ENCODE data around the gene NT5DC3.

NT5DC3 gene

DNA sequence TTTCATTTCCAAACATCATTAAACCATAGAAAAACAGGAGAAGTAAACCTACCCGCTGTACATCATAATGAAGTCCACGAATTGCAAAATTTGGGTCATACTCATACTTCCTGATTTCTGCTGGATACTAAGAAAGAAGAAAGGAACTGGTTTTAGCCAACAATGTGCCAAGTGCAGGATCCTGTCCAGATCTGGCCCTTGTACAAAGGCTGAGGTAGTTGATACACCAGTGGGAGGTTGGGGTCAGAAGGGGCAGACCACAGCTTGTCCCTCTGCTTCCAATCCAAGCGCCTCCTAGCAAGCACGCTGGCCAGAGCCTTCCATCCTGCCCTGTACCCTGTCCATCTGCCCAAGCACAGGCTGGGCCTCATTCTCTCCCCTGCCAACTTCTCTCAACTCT lies 34.2 kb downstream of the NT5DC3 start:
- DNase-seq = no peak

DNA sequence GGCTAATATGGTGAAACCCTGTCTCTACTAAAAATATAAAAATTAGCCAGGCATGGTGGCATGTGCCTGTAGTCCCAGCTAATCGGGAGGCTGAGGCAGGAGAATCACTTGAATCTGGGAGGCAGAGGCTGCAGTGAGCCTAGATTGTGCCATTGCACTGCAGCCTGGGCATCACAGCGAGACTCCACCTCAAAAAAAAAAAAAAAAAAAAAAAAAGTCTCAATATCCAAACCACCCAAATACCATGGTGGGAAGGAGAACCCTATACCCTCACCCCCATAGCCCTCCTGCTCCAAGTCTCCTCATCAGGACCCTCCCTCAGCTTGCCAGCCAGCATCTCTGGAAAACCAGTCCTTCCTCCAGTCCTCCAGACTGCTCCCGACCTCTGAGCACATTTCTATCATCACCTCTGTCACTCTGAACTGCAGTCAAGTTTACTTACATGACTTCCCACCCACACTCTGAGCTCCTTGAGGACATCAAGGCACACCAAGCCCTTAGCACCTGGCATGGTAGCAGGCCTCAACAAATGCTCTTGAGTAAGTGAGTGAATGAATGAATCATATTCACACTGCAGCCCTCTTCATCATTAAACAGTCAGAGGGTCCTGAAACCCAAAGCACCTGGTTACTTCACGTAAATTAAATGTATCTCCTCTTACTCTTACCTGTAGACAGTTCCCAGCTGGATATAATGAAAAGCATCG lies 35.2 kb downstream of the NT5DC3 start:
- no peak for DNase-seq

DNA sequence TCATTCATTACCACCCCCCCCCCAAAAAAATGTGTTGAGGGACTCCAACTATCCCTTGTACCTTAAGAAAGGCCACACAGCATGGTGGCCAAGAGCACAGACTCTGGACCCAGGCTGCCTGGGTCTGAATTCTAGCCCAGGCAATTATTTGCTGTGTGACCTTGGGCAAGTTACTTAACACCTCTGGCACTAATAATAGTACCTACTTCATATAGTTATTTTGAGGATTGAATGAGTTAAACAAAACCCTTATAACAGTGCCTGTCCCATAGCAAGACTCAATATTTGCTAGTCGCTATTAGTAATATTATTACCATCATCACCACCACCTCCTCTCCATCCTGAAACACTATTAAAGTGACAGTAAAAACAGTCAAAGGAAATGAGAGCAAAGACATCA lies 37.2 kb downstream of the NT5DC3 start:
- no peak for DNase-seq

DNA sequence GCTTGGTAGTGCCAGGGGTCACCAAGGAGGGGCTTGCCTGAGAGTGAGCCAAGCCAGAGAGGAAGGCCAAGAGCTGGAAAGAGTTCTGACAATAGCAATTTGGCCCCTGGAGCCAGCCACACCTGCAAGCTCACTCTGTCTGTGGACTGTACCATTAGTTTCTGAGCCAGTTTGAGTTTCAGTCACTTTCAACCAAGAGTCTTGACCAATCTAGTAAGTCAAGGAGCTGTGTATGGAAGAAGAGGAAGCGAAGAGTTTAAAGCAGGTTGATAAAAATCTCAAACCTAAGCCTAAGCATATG lies 38.5 kb downstream of the NT5DC3 start:
- DNase-seq = no peak

DNA sequence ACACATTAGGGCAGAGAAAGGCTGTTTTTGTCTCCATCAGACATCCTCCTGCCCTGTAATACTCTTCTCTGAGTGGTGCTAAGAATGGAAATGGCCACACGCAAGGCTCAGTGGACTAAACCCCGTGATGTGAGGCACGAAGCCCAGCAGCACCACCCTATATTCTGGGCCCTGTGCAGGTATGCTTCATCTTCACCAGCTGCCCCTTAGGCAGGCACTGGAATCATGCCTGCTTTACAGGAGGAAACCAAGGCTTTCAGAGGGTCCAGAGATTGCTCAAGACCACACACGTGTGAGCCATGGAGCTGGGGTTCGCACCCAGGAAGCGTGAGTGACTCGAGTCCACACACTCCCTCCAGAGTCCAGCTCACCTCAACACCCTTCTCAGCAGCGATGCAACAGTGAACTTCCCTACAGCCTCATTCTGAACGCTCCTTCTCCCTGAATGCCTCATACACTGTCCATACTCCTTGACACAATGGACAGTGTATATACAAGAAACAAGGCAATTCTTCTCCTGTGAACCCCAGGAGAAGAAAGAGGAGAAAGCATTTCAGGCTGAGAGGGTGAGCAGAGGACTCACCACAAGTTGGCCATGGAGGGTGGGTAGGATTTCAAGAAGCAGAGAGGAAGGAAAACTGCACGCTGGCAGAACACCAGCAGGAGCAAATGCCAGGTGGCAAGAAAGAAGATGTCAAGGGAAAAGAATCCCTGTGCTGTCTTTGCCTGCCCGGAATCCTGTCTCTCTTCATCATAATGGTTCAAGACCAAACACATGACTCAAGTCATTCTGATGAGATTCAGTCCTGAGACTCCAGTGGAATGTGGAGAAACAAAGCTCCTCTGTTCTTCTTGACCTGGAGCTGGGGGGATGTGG lies 39.1 kb downstream of the NT5DC3 start:
- no peak for DNase-seq

DNA sequence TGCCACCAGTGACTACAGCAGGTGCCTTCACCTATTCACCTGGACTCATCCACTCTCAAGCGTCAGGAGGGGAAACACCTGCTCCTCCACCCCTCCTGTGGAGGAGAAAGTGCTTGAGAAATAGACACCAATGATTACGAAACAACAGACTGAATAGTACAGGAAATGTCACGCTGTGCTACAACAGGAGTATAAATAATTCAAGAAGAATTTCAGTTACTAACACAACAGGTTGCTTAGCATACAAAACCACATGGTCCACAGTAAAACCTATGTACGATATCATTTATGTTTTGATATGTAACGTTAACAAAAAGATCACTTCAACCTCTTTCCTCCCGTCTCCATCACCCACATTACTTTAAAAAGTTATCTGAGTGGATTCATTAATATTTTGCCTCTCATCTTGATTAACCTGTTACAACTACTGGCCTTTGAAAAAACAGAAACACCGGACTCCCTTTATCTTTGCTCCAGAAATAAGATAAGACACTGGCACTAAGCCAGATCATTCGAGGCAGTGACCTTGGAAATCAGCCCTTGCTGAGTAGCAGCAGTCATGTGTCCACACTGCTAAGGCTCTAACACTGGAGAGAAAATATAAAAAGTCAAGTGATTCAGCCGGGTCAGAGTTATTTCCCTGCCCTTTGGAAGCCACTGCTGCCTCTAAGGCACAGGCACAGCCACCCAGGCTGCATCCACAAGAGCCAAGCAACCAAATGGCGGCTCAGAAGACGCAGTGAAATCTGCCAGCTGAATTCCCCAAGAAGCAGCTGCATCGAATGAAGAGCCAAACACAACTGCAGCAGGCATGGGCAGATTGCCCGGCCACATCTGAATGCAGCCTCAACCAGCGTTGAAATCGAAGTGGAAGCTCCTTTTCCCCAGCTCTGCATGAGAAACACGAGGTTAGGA lies 40.9 kb downstream of the NT5DC3 start:
- DNase-seq = peak; percentile 98

DNA sequence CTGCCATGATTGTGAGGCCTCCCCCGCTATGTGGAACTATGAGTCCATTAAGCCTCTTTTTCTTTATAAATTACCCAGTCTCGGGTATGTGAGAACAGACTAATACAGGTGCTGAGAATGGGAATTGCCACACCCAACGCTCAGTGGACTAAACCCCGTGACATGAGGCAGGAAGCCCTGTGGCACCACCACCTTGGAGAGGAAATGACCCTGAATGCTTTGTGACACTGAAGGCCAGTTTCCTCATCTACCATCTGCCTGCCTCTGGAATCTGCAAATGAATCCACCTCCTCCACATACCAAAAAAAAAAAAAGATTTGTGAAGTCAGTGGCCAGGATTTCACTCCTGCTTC lies 41.6 kb downstream of the NT5DC3 start:
- DNase-seq = no peak

DNA sequence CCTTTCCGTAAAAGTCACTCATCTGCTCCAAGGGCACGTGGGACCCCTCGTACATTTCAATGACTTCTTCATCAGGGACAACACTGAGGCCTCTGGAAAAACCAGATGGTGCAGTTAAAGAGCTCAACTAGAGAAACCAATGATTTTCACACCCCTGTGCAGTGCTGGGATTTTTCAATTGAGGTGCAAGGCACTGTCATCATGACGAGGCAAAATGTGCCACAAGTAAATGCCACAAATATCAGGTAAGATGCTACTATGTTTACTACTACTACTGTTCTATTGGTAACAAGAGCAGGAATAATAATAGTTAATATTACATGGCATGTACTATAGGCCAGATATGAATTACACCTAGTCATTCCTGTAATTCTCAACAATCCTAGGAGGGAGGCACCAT lies 42.4 kb downstream of the NT5DC3 start:
- DNase-seq = no peak

DNA sequence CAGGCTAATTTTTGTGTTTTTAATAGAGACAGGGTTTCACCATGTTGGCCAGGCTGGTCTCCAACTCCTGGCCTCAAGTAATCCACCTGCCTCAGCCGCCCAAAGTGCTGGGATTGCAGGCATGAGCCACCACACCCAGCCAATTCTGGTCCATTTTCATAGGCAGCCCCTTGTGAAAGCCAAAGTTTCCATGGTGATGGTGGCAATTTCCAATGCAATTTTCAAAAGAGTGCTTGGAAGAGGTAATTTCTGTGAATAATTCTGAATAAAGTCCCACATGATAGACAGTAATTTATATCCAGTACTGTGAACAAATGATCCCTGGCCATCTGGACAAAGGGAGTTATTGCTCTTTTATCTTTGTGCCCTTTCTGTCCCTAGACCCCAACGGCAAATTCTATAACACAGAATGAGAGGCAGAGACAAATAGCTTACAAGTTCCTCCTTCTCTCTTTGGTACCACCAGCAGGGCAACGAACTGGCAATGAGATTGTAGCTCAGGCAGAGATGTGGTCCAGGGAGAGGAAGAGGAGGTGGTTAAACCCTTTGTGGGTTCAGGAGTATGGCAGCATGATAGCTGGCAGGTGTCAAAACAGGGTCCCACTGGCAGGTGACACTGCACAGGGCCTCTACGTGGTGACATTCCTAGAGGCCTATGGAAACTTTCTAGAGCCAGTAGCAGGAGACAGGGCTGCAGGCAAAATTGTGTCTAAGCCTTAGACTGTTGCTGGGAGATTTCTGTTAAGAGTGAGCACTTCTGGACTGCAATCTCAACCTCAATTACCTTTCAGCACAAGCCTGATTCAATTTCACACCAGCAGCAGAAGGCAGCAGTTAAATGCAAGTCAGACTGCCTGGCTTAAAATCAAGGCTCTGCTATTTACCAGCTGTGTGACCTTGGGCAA lies 46.5 kb downstream of the NT5DC3 start:
- no peak for DNase-seq

DNA sequence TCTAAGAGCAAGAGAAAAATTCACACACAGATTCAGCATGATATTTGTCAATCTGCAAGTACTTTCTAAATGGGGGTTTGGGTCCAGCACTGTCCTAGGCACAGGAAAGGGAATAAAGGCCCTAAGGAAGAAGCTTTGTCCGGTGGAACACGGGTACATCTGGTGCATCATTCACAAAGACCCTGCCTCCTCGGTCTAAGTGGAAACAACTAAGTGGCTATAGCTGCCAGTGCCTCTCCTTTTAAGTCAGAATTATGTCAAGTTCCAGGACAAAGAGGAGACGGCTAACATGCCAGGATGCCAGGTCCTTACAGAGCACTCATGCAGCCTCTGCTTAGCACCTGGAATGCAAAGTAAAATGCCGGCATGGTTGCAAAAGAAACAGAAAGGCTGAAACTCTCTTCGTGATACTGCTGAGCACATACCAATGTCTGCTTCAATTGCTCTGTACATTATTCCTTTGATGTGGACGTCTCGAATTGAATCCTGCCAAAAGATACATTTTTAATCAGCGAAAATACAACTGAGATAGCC lies 47.5 kb downstream of the NT5DC3 start:
- no peak for DNase-seq

DNA sequence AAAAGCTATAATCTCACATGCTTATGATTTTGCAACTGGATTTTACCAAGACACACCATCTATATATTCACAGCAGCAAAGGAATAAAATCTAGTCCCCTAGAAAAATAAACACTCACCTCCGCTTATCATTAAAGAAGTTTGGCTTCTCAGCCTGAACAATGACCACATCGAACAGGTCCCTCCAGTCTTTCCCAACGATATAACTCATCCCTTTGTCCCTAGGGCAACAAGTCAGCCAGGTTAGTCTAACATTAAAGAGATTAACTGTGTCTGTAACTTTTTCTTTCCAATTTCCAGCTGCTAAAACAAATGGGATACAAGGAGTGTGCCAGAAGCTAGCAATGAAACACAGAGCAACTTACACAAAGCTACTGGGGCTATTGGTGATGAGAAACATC lies 48.0 kb downstream of the NT5DC3 start:
- DNase-seq = no peak

DNA sequence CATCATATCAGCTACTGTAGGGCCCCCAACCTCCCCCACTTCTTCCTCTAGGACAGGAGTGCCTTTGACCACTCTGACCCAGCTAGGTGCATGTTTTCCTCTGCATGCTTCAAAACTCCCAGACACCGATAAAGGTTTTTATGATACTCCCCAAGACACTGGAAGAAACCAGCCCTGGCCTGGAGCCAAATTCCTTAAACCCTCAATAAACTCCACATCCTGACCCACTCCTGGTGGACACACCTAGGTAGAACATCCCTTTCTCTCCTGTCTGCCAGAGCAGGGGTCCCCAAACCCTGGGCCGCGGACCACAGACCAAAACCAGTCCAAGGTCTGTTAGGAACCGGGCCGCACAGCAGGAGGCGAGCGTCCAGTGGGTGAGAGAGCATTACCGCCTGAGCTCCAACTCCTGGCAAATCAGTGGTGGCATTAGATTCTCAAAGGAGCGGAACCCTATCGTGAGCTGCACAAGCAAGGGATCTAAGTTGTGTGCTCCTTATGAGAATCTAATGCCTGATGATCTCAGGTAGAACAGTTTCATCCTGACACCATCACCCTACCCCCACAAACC lies 49.6 kb downstream of the NT5DC3 start:
- no peak for DNase-seq

DNA sequence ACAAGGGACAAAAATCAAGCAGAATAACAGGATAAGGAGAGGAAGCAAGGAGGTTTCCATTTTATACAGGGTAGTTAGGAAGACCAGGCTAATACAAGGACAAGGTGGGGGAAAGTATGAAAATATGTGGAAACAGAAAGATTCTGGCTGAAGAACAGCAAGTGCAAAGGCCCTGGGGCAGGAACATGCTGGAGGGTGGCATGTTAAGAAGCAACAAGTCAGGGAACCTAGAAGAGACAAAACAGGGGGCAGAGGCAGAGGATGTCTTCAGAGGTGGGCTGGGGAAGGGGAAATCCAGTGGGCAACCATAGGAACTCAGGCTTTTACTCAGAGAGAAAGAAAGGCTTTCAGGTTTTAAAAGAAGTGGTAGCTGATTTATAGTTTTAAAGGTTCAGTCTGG lies 54.8 kb downstream of the NT5DC3 start:
- DNase-seq = no peak

DNA sequence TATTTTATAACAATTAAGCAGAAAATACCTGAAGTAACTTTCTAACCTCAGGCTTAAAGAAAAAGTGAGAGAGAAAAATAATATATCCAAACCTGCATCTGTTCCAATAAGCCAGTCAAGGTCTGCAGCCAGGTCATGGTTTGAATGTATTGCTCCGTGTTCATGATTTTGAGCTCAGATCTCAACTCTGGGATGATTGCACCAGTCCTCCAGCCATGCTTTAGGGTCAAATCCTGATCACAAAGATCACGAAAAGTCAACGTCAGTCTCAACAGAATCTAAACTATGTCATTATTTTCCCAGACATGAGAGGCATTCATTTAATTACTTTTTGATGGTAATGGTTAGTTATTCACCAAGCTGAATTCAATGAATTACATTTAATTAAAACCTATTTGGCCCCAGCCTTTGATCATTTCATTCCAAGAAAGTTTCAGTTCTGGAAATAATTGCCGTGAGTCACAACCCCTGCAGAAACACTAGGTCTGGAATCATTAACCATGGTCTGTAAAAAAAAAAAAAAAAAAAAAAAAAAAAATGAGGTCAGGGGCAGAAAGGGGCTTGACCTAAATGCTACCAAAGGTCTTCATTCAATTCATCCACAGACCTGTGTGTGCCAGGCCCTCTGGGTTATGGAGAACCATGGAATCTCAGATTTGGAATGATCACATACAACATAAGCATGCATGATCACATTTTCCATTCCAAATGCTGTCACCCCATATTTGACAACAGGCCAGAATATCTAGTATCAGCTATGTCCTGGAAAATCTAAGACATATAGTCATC lies 55.6 kb downstream of the NT5DC3 start:
- no peak for DNase-seq

DNA sequence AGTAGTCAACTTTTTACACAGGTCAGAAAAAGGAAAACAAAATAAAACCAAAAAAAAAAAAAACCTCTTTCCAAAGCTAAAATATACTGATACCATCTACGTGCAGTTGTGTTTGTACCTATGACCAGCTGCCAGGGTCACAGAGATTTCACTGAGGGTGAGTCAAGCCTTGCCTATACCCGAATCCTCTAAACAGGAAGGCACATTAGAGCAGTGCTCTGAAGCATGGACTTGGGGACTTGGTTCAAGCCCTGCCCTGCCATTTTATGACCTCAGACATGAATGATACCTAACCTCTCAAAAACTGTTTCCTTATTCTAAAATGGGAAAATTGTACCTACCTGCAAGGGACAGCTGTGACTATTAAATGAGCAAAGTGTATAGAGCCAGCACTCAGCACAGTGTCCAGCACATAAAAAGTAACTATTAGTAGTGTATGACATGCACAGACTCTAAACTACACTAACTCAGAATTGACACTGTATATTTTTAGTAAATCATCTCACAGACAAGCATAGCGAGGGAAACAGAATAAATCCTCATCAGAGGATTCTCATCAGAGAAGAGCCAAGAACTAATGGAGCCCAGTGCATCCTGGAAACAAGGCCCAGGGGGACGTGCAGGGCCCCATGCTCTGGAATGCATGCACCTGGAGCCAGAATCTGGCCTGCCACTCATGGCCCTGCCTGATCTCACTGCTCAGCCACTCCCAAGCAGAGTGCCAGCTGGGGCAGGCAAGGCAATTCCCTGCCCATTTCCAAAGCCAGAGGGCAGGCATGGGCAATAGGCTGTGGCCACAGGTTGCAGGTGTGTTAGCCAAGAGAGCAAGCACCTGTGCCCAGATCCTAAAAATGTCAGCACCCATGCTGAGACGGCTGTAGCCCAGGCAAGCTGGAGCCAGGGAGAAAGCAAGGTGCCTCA lies 57.0 kb downstream of the NT5DC3 start:
- DNase-seq = no peak

DNA sequence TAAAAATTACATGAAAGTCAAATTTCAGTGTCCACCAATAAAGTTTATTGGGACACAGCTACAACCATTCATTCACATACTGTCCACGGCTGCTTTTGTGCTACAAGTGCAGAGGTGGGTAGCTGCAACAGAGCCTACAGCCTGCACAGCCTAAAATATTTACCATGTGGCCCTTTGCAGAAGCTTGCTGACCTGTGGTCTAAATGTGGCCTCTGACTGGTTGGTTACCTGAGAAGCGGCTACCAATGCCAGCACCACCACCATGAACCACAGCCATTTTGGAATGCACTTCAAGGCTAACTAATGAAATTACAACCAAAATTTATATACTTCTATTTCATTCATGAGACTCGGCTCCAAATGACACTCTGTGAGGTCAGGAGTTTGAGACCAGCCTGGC lies 58.6 kb downstream of the NT5DC3 start:
- no peak for DNase-seq

DNA sequence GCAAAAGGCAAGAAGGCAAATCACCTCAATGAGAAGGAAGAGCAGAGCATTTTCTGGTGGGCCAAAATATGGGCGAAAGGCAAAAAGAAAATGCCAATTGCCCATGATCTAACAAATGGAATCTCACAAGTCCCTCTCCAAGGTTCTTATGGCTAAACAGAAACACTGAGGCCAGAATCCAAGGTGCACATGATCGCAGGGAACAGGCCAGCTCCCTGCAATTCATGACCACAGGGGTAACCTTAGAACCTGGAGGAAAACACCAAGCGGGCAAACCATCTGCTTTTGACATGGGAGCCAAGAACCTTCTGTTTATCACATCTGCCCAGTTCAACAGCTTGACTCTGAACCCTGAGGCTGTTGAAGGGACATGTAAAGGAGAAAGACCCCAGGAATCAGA lies 60.0 kb downstream of the NT5DC3 start:
- no peak for DNase-seq

DNA sequence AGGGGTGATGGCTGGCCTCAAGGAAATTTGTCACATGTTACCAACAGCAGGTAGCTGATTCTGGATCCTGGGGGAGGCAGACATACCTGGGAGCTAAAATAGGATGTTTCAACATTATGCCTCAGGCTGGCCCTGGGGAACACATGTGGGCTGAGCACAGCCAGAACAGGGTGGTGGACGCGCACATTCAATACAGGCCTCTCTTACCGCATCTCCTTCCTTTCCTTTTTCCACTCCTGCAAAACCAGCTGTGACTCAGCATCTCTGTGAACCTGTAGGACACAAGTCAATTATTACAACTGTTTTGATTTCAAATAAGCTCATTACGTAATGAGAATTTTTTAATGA lies 61.0 kb downstream of the NT5DC3 start:
- no peak for DNase-seq

DNA sequence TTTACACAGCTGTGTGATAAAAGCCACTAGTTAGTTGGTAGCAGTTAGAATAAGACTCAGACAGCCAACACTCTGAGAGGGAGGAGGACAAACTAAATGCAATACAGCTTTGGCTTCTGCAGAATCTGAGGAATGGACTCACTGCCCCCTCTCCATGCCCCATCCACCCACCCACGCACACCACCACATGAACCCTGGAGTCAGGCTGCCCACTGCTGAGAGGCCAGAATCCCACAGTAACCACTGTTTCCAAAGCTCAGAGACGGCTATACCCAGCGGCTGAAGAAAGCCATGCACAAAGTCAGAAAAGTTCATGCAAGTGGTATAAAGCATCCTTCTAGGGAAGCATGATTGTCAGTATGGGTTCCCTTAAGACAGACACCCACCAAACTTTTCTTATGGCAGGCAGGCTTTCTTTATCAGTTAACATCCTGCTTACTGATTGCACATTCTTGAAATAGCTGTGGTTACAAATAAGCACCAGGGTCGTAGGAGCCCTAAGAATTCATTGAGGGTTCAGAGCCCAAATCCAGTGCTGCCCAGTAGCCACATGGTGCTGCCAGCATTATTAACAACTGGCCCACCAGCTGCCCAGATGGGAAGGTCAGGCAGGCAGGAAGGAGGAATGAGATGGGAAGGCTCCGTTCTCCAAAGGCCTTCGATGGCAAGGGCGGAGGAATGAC lies 61.5 kb downstream of the NT5DC3 start:
- no peak for DNase-seq

DNA sequence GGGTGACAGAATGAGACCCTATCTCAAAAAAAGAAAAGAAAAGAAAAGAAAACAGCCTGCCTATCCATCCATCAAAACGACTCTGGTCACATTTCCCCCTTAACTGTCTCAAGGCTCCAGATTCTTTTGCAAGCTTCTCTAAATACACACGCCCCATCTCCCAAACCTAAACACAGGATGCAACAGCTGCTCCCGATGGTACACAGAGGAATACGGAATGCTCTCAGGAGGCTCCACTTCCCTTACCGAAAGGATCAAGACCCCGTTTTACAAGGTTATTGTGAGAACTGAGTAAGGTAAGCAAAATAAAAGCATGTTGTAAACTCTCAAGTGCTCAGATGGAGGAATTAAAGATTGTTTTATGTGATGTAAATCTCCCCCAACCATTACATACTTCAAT lies 62.3 kb downstream of the NT5DC3 start:
- DNase-seq = no peak
